Hematopoietic multipotent progenitor cell treated with erythropoietin and hydrocortisone succinate and interleukin-3 and kit ligand, for 6 days (in vitro differentiated cells): ENCODE data around the gene COX8C.
A peak's percentile ranks its signal among the peaks of the same experiment; 100 is the strongest.
"Not testable (repeated sequence)": the region's sequence is repeated elsewhere in the genome, so short reads cannot be mapped to it uniquely, and the experiment has no call there.

ENCODE experiments used
- DNase-seq: peaks from one replicate; pipeline ENCODE4 v3.0.0-alpha.2; 2015

Gene COX8C

GRCh38 chr14:93322929-93323599, 23.9 kb upstream of the COX8C start:
- peak; percentile 86 for DNase-seq

GRCh38 chr14:93323600-93324174, 23.3 kb upstream of the COX8C start:
- DNase-seq: no peak

- no peak for DNase-seq
Observed at GRCh38 chr14:93326196-93326595, 20.8 kb upstream of the COX8C start.

GRCh38 chr14:93328546-93328945, 18.4 kb upstream of the COX8C start:
- no peak for DNase-seq

GRCh38 chr14:93329965-93330608, 16.9 kb upstream of the COX8C start:
- DNase-seq: no peak

GRCh38 chr14:93330609-93331000, 16.4 kb upstream of the COX8C start:
- no peak for DNase-seq

GRCh38 chr14:93331002-93331727, 15.8 kb upstream of the COX8C start:
- DNase-seq: no peak

GRCh38 chr14:93331728-93332396, 15.1 kb upstream of the COX8C start:
- DNase-seq: peak; percentile 46

GRCh38 chr14:93332397-93332852, 14.6 kb upstream of the COX8C start:
- peak; percentile 64 for DNase-seq

GRCh38 chr14:93332853-93333630, 13.9 kb upstream of the COX8C start, which contains the start of gene BTBD7:
Gene BTBD7, minus strand, starts transcription at chr14:93333036. Its CDS starts 36,985 bp downstream, at chr14:93296051.
- DNase-seq: peak; percentile 99

GRCh38 chr14:93333631-93334103, 13.3 kb upstream of the COX8C start:
- peak; percentile 42 for DNase-seq

- no peak for DNase-seq
Observed at GRCh38 chr14:93337143-93337753, 9.7 kb upstream of the COX8C start.

- no peak for DNase-seq
Observed at GRCh38 chr14:93337884-93338283, 9.1 kb upstream of the COX8C start.

- peak; percentile 75 for DNase-seq
Observed at GRCh38 chr14:93343266-93343665, 3.7 kb upstream of the COX8C start.

- no peak for DNase-seq
Observed at GRCh38 chr14:93343797-93344196, 3.2 kb upstream of the COX8C start.

GRCh38 chr14:93347850-93348249, 868 bp downstream of the COX8C start:
- DNase-seq: no peak

GRCh38 chr14:93348292-93348691, 1.3 kb downstream of the COX8C start:
- no peak for DNase-seq

GRCh38 chr14:93354873-93355272, 7.9 kb downstream of the COX8C start:
- DNase-seq: not testable (repeated sequence)

- no peak for DNase-seq
Observed at GRCh38 chr14:93368996-93369712, 22.2 kb downstream of the COX8C start.

GRCh38 chr14:93369713-93370266, 22.8 kb downstream of the COX8C start:
- peak; percentile 45 for DNase-seq
